ENCODE measurements around the gene CXCL1.
"Not testable (repeated sequence)": the region's sequence is repeated elsewhere in the genome, so short reads cannot be mapped to it uniquely, and the experiment has no call there.

CXCL1 gene

GRCh38 chr4:73885574-73886267 lies 16.5 kb downstream of the CXCL1 start:
- no peak for DNase-seq

- DNase-seq = no peak
Observed at GRCh38 chr4:73891326-73891725, 22.1 kb downstream of the CXCL1 start.

GRCh38 chr4:73891739-73892405 lies 22.7 kb downstream of the CXCL1 start:
- no peak for DNase-seq

GRCh38 chr4:73892966-73893365 lies 23.8 kb downstream of the CXCL1 start:
- DNase-seq = no peak

GRCh38 chr4:73894001-73894400 lies 24.8 kb downstream of the CXCL1 start:
- DNase-seq = no peak

- no peak for DNase-seq
Observed at GRCh38 chr4:73895201-73896175, 26.3 kb downstream of the CXCL1 start.

GRCh38 chr4:73896416-73896815 lies 27.2 kb downstream of the CXCL1 start:
- DNase-seq = no peak

GRCh38 chr4:73897380-73898136 lies 28.4 kb downstream of the CXCL1 start:
- DNase-seq = no peak

- DNase-seq = not testable (repeated sequence)
Observed at GRCh38 chr4:73899338-73899737, 30.1 kb downstream of the CXCL1 start.

- DNase-seq = no peak
Observed at GRCh38 chr4:73901031-73901430, 31.8 kb downstream of the CXCL1 start.

GRCh38 chr4:73902038-73902637 lies 32.9 kb downstream of the CXCL1 start:
- no peak for DNase-seq

- DNase-seq = no peak
Observed at GRCh38 chr4:73902817-73903547, 33.8 kb downstream of the CXCL1 start.

GRCh38 chr4:73904491-73904890 lies 35.3 kb downstream of the CXCL1 start:
- no peak for DNase-seq

GRCh38 chr4:73908965-73909364 lies 39.8 kb downstream of the CXCL1 start:
- no peak for DNase-seq

- DNase-seq = no peak
Observed at GRCh38 chr4:73911746-73912145, 42.6 kb downstream of the CXCL1 start.

- DNase-seq = no peak
Observed at GRCh38 chr4:73912191-73912590, 43.0 kb downstream of the CXCL1 start.

- no peak for DNase-seq
Observed at GRCh38 chr4:73914071-73914470, 44.9 kb downstream of the CXCL1 start.

GRCh38 chr4:73916172-73916925 lies 47.2 kb downstream of the CXCL1 start:
- no peak for DNase-seq

- DNase-seq = no peak
Observed at GRCh38 chr4:73917081-73917501, 47.9 kb downstream of the CXCL1 start.

GRCh38 chr4:73918058-73918457 lies 48.9 kb downstream of the CXCL1 start:
- DNase-seq = no peak

- DNase-seq = no peak
Observed at GRCh38 chr4:73919691-73920090, 50.5 kb downstream of the CXCL1 start.
